HEK293 (cell line): Measurements from ENCODE around the gene MTHFD1L.

ENCODE experiments used
- OSR2 ChIP-seq: fragments of 450-650 bp; formaldehyde crosslinking; IDR thresholded peaks from 2 replicates; pipeline ENCODE4 v1.5.1; 2016; ENCODE audit warnings: missing biosample characterization, missing genetic modification characterization
- ZFP41 ChIP-seq: fragments of 450-650 bp; formaldehyde crosslinking; IDR thresholded peaks from 2 replicates; pipeline ENCODE4 v1.5.1; 2016; ENCODE audit warnings: missing biosample characterization, missing genetic modification characterization, borderline replicate concordance
- ZNF174 ChIP-seq: fragments of 450-650 bp; formaldehyde crosslinking; IDR thresholded peaks from 2 replicates; pipeline ENCODE4 v1.5.0; 2017; ENCODE audit warnings: missing biosample characterization, mild to moderate bottlenecking, missing genetic modification characterization
- ZNF426 ChIP-seq: fragments of 450-650 bp; formaldehyde crosslinking; IDR thresholded peaks from 2 replicates; pipeline ENCODE4 v1.5.1; 2017; ENCODE audit warnings: missing biosample characterization, missing genetic modification characterization, mild to moderate bottlenecking, inconsistent platforms, moderate library complexity
- TF ChIP-seq, protein P1 (sequence below): fragments of 450-650 bp; formaldehyde crosslinking; IDR thresholded peaks from 2 replicates; pipeline ENCODE4 v1.5.1; 2017; ENCODE audit warnings: missing biosample characterization, missing genetic modification characterization
- TF ChIP-seq, protein P2 (sequence below): fragments of 450-650 bp; formaldehyde crosslinking; IDR thresholded peaks from 2 replicates; pipeline ENCODE4; 2016; ENCODE audit warnings: missing biosample characterization, missing genetic modification characterization
- TF ChIP-seq, protein P3 (sequence below): fragments of 450-650 bp; formaldehyde crosslinking; IDR thresholded peaks from 2 replicates; pipeline ENCODE4 v1.5.1; 2016; ENCODE audit warnings: missing biosample characterization, missing genetic modification characterization
- TF ChIP-seq, protein P4 (sequence below): fragments of 450-650 bp; formaldehyde crosslinking; IDR thresholded peaks from 2 replicates; pipeline ENCODE4 v1.5.1; 2016; ENCODE audit warnings: missing biosample characterization, missing genetic modification characterization

DNA sequence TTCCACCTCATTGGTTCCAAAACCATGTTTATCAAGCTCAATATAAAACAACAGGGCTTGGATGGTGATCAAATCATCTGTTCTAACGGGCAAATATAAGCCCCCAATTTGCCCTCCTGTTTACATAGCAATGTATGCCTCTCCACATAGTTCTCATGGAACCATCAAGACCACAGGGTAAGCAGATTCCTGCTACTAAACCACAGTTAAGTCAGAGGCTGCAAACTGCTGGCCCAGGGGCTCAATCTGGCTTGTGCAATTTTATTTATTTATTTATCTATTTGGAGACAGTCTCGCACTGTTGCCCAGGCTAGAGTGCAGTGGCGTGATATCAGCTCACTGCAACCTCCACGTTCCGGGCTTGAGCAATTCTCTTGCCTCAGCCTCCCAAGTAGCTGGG, 18.9 kb upstream of the MTHFD1L start:
- TF ChIP-seq ZNF174: no peak
- TF ChIP-seq, protein P1, sequence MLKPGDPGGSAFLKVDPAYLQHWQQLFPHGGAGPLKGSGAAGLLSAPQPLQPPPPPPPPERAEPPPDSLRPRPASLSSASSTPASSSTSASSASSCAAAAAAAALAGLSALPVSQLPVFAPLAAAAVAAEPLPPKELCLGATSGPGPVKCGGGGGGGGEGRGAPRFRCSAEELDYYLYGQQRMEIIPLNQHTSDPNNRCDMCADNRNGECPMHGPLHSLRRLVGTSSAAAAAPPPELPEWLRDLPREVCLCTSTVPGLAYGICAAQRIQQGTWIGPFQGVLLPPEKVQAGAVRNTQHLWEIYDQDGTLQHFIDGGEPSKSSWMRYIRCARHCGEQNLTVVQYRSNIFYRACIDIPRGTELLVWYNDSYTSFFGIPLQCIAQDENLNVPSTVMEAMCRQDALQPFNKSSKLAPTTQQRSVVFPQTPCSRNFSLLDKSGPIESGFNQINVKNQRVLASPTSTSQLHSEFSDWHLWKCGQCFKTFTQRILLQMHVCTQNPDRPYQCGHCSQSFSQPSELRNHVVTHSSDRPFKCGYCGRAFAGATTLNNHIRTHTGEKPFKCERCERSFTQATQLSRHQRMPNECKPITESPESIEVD (tag by site-specific recombination): no peak
- TF ChIP-seq, protein P2, sequence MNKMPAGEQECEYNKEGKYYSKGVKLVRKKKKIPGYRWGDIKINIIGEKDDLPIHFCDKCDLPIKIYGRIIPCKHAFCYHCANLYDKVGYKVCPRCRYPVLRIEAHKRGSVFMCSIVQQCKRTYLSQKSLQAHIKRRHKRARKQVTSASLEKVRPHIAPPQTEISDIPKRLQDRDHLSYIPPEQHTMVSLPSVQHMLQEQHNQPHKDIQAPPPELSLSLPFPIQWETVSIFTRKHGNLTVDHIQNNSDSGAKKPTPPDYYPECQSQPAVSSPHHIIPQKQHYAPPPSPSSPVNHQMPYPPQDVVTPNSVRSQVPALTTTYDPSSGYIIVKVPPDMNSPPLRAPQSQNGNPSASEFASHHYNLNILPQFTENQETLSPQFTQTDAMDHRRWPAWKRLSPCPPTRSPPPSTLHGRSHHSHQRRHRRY: no peak
- TF ChIP-seq, protein P3, sequence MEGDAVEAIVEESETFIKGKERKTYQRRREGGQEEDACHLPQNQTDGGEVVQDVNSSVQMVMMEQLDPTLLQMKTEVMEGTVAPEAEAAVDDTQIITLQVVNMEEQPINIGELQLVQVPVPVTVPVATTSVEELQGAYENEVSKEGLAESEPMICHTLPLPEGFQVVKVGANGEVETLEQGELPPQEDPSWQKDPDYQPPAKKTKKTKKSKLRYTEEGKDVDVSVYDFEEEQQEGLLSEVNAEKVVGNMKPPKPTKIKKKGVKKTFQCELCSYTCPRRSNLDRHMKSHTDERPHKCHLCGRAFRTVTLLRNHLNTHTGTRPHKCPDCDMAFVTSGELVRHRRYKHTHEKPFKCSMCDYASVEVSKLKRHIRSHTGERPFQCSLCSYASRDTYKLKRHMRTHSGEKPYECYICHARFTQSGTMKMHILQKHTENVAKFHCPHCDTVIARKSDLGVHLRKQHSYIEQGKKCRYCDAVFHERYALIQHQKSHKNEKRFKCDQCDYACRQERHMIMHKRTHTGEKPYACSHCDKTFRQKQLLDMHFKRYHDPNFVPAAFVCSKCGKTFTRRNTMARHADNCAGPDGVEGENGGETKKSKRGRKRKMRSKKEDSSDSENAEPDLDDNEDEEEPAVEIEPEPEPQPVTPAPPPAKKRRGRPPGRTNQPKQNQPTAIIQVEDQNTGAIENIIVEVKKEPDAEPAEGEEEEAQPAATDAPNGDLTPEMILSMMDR (tag by site-specific recombination): no peak
- TF ChIP-seq, protein P4, sequence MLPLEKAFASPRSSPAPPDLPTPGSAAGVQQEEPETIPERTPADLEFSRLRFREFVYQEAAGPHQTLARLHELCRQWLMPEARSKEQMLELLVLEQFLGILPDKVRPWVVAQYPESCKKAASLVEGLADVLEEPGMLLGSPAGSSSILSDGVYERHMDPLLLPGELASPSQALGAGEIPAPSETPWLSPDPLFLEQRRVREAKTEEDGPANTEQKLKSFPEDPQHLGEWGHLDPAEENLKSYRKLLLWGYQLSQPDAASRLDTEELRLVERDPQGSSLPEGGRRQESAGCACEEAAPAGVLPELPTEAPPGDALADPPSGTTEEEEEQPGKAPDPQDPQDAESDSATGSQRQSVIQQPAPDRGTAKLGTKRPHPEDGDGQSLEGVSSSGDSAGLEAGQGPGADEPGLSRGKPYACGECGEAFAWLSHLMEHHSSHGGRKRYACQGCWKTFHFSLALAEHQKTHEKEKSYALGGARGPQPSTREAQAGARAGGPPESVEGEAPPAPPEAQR (tag by site-specific recombination): no peak
- no peak for TF ChIP-seq ZFP41
- no peak for TF ChIP-seq OSR2 (tag by site-specific recombination)
- no peak for TF ChIP-seq ZNF426 (tag by site-specific recombination)
